Lower leg skin (tissue), 4 donors: ENCODE measurements around the gene ARHGAP19. TPM values are rescaled to one million over a fixed set of nuclear protein-coding genes. Genes with fewer than 3 reads are reported as not detected.

Experiments used
- DNase-seq, 2 donors: peaks; one replicate each; pipeline ENCODE4 v3.0.0-alpha.2; 2019; ENCODE audit warnings: low spot score in 2 of 2
- H3K4me3 ChIP-seq: fragments of 200-600 bp; sonication (generic); 2 replicates; pipeline ENCODE4 v1.5.1; 2017; ENCODE audit warnings: mild to moderate bottlenecking, low read depth; ENCODE audit not compliant: poor library complexity, severe bottlenecking
- POLR2A ChIP-seq, 2 donors: fragments of 450-650 bp; IDR thresholded peaks; one replicate each; pipeline ENCODE4 v1.6.1; 2016 to 2017; ENCODE audit warnings: antibody characterized with exemption in 2 of 2, mild to moderate bottlenecking in 1 of 2, moderate library complexity in 1 of 2
- WGBS, 2 donors: methylation state at CpG; one replicate each; pipeline ENCODE4 v1.1.5; 2018; 5-methylcytosine and 5-hydroxymethylcytosine counted together
- intact Hi-C: fragments of 100-400 bp; cut with DNase I; formaldehyde crosslinking; loops from one replicate; pipeline ENCODE4 v1.15.0; 2023; ENCODE audit warnings: low total_unique reads
- total RNA-seq, 4 donors: library from RNA; depleted of rRNA; stranded (reverse); fragments of >200 nt; gene quantifications; one replicate each; pipeline ENCODE4 v1.1.0, GENCODE V29; 2016
- TF ChIP-seq, protein P1 (sequence below), 3 donors: fragments of 450-650 bp; IDR thresholded peaks; one replicate each; pipeline ENCODE4 v1.5.1; 2016; ENCODE audit warnings: antibody characterized with exemption in 3 of 3, mild to moderate bottlenecking in 3 of 3, moderate library complexity in 2 of 3

The ARHGAP19 gene
- total RNA-seq, 4 donors from 2014 or later: 7.7 to 8.5 (median 8.2) TPM

DNA sequence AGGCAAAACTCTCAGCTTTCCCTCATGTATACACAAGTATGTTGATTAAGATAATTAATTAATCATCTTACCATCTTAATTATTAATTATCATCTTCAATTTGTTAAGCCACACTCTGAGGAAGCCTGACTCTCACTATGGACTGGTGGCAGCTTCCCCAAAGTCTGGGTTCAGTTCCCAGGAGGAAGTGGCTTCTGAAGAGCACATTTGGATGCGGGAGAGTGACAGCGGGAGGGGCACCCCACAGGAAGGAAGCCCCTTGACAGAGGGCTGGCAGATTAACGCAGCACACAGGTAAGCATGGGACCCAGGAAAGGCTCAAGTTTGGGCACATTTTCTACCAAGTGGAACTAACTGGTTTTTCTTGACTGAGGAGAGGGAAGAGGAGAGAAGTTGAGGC, 93.3 kb downstream of the ARHGAP19 start:
- no peak for DNase-seq
- no peak overlapping the region for H3K4me3 ChIP-seq
- TF ChIP-seq, protein P1, sequence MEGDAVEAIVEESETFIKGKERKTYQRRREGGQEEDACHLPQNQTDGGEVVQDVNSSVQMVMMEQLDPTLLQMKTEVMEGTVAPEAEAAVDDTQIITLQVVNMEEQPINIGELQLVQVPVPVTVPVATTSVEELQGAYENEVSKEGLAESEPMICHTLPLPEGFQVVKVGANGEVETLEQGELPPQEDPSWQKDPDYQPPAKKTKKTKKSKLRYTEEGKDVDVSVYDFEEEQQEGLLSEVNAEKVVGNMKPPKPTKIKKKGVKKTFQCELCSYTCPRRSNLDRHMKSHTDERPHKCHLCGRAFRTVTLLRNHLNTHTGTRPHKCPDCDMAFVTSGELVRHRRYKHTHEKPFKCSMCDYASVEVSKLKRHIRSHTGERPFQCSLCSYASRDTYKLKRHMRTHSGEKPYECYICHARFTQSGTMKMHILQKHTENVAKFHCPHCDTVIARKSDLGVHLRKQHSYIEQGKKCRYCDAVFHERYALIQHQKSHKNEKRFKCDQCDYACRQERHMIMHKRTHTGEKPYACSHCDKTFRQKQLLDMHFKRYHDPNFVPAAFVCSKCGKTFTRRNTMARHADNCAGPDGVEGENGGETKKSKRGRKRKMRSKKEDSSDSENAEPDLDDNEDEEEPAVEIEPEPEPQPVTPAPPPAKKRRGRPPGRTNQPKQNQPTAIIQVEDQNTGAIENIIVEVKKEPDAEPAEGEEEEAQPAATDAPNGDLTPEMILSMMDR (IDR thresholded peaks at IDR 0.05): no peak
- TF ChIP-seq POLR2A (IDR thresholded peaks at IDR 0.05): no peak
- WGBS, 2 donors: 52 to 68% methylated on average over 3 of the region's 3 CpGs
- intact Hi-C loops: no loop called here

DNA sequence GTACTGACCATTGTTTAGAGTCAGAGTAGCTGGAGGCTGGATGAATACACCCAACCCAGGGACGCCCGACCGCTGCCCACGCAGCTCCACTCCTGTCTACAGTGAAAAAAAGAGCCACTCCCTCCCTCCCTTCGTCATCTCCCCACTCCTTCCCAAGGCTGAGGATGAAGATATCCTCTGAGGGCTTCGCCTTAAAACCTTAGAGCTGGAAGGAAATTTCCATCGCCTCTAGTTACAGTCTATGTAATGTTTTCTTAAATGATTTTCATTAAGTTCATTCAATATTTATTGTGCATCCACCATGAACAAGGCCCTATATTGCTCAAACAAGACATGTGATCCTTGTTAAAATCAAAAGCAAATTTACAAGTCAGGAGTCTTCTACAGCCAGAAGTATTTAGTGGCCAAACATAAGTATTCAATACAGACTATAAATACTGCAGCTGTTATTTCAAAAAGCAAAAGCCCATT, 95.4 kb downstream of the ARHGAP19 start:
- WGBS, 2 donors: 43 to 67% methylated on average over 7 of the region's 7 CpGs
- intact Hi-C loops: no loop called here
- no peak for TF ChIP-seq POLR2A (IDR thresholded peaks at IDR 0.05)
- TF ChIP-seq, protein P1 (IDR thresholded peaks at IDR 0.05): no peak
- no peak for DNase-seq
- H3K4me3 ChIP-seq: no peak overlapping the region

DNA sequence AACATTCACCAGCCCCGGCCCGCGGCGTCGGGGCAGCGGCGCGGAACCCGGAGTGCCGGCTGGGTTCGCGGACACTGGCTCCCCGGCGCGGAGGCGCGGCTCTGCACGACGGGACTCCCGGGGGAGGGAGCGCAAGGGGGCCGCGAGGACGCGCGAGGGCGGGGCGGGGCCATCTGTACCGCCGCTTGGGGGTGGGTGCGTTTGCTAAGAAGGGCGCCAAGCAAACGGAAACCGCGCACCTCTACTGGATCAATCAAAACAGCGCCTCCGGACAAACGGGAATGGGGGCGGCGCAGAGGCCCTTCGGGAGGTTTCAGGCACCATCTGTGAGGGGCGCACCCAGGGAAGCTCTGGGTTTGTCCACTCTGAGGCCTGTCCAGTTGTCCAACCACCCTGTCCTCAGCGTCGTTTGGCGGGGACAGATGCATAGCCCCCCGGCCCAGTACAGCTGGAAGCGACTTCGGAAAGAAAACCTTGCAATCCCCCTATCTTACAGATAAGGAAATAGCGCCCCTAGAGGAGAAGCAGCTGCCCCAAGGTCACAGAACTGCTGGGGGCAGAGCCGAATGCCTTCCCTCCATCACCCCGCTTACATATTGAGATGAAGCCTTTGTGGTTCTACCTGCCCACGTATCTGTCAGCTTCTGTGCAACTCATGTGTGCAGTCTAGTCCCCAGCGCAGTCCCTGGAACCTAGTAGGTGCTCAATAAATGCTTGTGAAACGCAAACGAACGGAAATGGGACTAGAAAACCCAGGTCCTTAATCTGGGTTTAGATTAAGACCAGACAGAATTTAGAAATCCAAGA, 96.0 kb downstream of the ARHGAP19 start:
- peak in 1 of 2 donors; percentile 20 for DNase-seq
- 4 to 9% methylated on average over 26 to 55 of the region's 56 CpGs for WGBS, 2 donors
- H3K4me3 ChIP-seq: peak overlapping the region; percentile 8
- TF ChIP-seq, protein P1 (IDR thresholded peaks at IDR 0.05): no peak
- no peak for TF ChIP-seq POLR2A (IDR thresholded peaks at IDR 0.05)
- intact Hi-C loops: no loop called here

- no peak for DNase-seq
- H3K4me3 ChIP-seq: peak overlapping the region; percentile 8
- intact Hi-C loops: no loop called here
- 19 to 21% methylated on average over 11 of the region's 11 CpGs for WGBS, 2 donors
- TF ChIP-seq POLR2A (IDR thresholded peaks at IDR 0.05): no peak
- TF ChIP-seq, protein P1 (IDR thresholded peaks at IDR 0.05): no peak
Observed at GRCh38 chr10:97195706-97196222, 96.7 kb downstream of the ARHGAP19 start.

DNA sequence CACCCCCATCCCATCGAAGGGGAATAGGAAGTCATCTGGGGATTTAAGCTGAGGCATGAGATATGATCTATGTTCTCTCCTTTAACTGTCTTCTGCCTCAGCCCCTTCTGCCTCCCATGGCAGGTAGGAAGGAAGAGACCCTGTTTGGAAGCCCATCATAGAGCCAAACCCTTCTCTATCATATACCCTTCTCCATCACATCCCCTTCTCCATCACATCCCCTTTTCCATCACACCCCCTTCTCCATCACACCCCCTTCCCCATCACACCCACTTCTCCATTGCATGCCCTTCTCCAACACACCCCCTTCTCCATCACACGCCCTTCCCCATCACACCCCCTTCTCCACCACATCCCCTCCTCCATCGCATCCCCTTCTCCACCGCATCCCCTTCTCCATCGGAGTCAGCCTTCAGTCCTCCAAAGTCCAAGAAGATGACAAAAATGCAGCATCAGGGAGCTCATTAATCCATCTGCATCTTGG, 99.4 kb downstream of the ARHGAP19 start:
- DNase-seq: no peak
- WGBS, 2 donors: 89 to 94% methylated on average over 5 of the region's 5 CpGs
- TF ChIP-seq POLR2A (IDR thresholded peaks at IDR 0.05): no peak
- TF ChIP-seq, protein P1 (IDR thresholded peaks at IDR 0.05): no peak
- intact Hi-C loops: no loop called here
- H3K4me3 ChIP-seq: no peak overlapping the region
